WTC11 (cell line): ENCODE data around the gene WASHC3. TPM values are rescaled to one million over a fixed set of nuclear protein-coding genes. Genes with fewer than 3 reads are reported as not detected.
A peak's percentile ranks its signal among the peaks of the same experiment; 100 is the strongest.

Experiments used
- ATAC-seq: fragments of 200-7000 bp; cut with Tn5 transposase; 2 replicates; pipeline ENCODE4 v1.10.0; 2021; ENCODE audit warnings: mild to moderate bottlenecking, moderate library complexity
- CTCF ChIA-PET: fragments of 300-600 bp; sonication (Branson Sonifier 250); formaldehyde crosslinking; loops from one replicate; lab custom pipeline; 2021; ENCODE audit warnings: antibody characterized with exemption; lab: Charles Lee
- POLR2A ChIA-PET: fragments of 350-600 bp; sonication (Branson Sonifier 250); formaldehyde crosslinking; loops from one replicate; lab custom pipeline; 2021; ENCODE audit warnings: antibody characterized with exemption; lab: Charles Lee
- DNase-seq: peaks from one replicate; pipeline ENCODE4 v3.0.0; 2021; ENCODE audit warnings: low spot score
- H3K27ac Mint-ChIP-seq: 2 replicates; pipeline ENCODE4 v1.8.0; 2021; ENCODE audit warnings: mixed read lengths
- H3K27me3 Mint-ChIP-seq: 2 replicates; pipeline ENCODE4 v1.8.0; 2021; ENCODE audit warnings: low read depth, mild to moderate bottlenecking, moderate library complexity, mixed read lengths
- H3K36me3 Mint-ChIP-seq: 2 replicates; pipeline ENCODE4 v1.8.0; 2021; ENCODE audit warnings: mixed read lengths
- H3K4me1 Mint-ChIP-seq: 2 replicates; pipeline ENCODE4 v1.8.0; 2022; ENCODE audit warnings: mixed read lengths
- H3K4me3 Mint-ChIP-seq: 2 replicates; pipeline ENCODE4 v1.8.0; 2021; ENCODE audit warnings: mild to moderate bottlenecking, moderate library complexity, mixed read lengths
- H3K9me3 Mint-ChIP-seq: 2 replicates; pipeline ENCODE4 v1.8.0; 2021; ENCODE audit warnings: mixed read lengths
- AFF4 ChIP-seq: sonication (generic); formaldehyde crosslinking; IDR thresholded peaks from 2 replicates; pipeline ENCODE4 v1.8.1; 2023; ENCODE audit warnings: mild to moderate bottlenecking, missing genetic modification reagents, borderline replicate concordance
- ATF3 ChIP-seq: sonication (generic); formaldehyde crosslinking; conservative IDR thresholded peaks from 2 replicates; pipeline ENCODE4 v1.8.1; 2022; ENCODE audit warnings: mild to moderate bottlenecking, missing genetic modification reagents
- CDX4 ChIP-seq: fragments of 250-450 bp; sonication (Bioruptor Pico); IDR thresholded peaks from 2 replicates; pipeline ENCODE4 v1.9.0; 2021; ENCODE audit warnings: moderate library complexity, mild to moderate bottlenecking, inconsistent platforms, borderline replicate concordance
- ESRRA ChIP-seq: sonication (generic); formaldehyde crosslinking; IDR thresholded peaks from 2 replicates; pipeline ENCODE4 v1.8.1; 2022; ENCODE audit warnings: mild to moderate bottlenecking, missing genetic modification reagents, borderline replicate concordance
- IRF1 ChIP-seq: sonication (generic); formaldehyde crosslinking; IDR thresholded peaks from 2 replicates; pipeline ENCODE4 v1.8.0; 2023; ENCODE audit warnings: missing genetic modification reagents
- KAT7 ChIP-seq: sonication (generic); formaldehyde crosslinking; IDR thresholded peaks from 2 replicates; pipeline ENCODE4 v1.8.1; 2023; ENCODE audit warnings: missing genetic modification reagents, mild to moderate bottlenecking, borderline replicate concordance
- NFE2L1 ChIP-seq: sonication (generic); formaldehyde crosslinking; IDR thresholded peaks from 2 replicates; pipeline ENCODE4 v1.8.1; 2023; ENCODE audit warnings: missing genetic modification reagents
- OVOL2 ChIP-seq: fragments of 250-450 bp; sonication (Bioruptor Pico); IDR thresholded peaks from 2 replicates; pipeline ENCODE4 v1.9.0; 2021; ENCODE audit warnings: mild to moderate bottlenecking, borderline replicate concordance
- PRDM15 ChIP-seq: sonication (generic); formaldehyde crosslinking; IDR thresholded peaks from 2 replicates; pipeline ENCODE4 v1.8.0; 2022; ENCODE audit warnings: missing genetic modification reagents
- PRRX2 ChIP-seq: fragments of 250-450 bp; sonication (Bioruptor Pico); IDR thresholded peaks from 2 replicates; pipeline ENCODE4 v1.8.0; 2021; ENCODE audit warnings: mild to moderate bottlenecking
- SOX15 ChIP-seq: fragments of 250-450 bp; sonication (Bioruptor Pico); IDR thresholded peaks from 2 replicates; pipeline ENCODE4 v1.9.0; 2021; ENCODE audit warnings: mild to moderate bottlenecking
- TEAD1 ChIP-seq: sonication (generic); formaldehyde crosslinking; IDR thresholded peaks from 2 replicates; pipeline ENCODE4 v1.8.0; 2022; ENCODE audit warnings: mild to moderate bottlenecking, missing genetic modification reagents
- USF1 ChIP-seq: sonication (generic); formaldehyde crosslinking; IDR thresholded peaks from 2 replicates; pipeline ENCODE4 v1.8.0; 2022; ENCODE audit warnings: mild to moderate bottlenecking, missing genetic modification reagents
- ZBTB43 ChIP-seq: sonication (generic); formaldehyde crosslinking; IDR thresholded peaks from 2 replicates; pipeline ENCODE4 v1.8.1; 2023; ENCODE audit warnings: mild to moderate bottlenecking, missing genetic modification reagents
- ZNF219 ChIP-seq: sonication (generic); formaldehyde crosslinking; IDR thresholded peaks from 2 replicates; pipeline ENCODE4 v1.8.0; 2023; ENCODE audit warnings: missing genetic modification reagents, mild to moderate bottlenecking, borderline replicate concordance
- ZNF263 ChIP-seq: sonication (generic); formaldehyde crosslinking; IDR thresholded peaks from 2 replicates; pipeline ENCODE4 v1.8.1; 2022; ENCODE audit warnings: low read depth, mild to moderate bottlenecking, moderate library complexity, missing genetic modification reagents
- ZNF512 ChIP-seq: sonication (generic); formaldehyde crosslinking; IDR thresholded peaks from 2 replicates; pipeline ENCODE4 v1.8.1; 2022; ENCODE audit warnings: missing genetic modification reagents, borderline replicate concordance
- total RNA-seq: library from RNA; stranded (reverse); gene quantifications from 3 replicates; pipeline ENCODE4 v1.2.3, GENCODE V29; 2021

WASHC3 gene
- total RNA-seq, 1 experiment from 2014 or later: 6.0 TPM

- TF ChIP-seq TEAD1 (CRISPR knock-in tag) (0 out of 2 replicates have a peak, but pooled peaks have one; percentile 28), PRDM15 (CRISPR knock-in tag) (no peak)
Measured at GRCh38 chr12:102061560-102062418, at the start of gene WASHC3 (continued).

- TF ChIP-seq ZNF512 (CRISPR knock-in tag) (no peak), OVOL2 (CRISPR knock-in tag) (no peak), PRRX2 (no peak), KAT7 (CRISPR knock-in tag) (no peak), IRF1 (CRISPR knock-in tag) (no peak), USF1 (no peak), ESRRA (CRISPR knock-in tag) (no peak), ZBTB43 (CRISPR knock-in tag) (no peak), NFE2L1 (no peak), SOX15 (CRISPR knock-in tag) (no peak), ZNF263 (CRISPR knock-in tag) (no peak)
- H3K27me3 Mint-ChIP-seq: no peaks in the 10 kb centered on the region
- peaks cover 20% of the 10 kb centered on the region for H3K9me3 Mint-ChIP-seq
- H3K4me3 Mint-ChIP-seq: no peak overlapping the region
- ATAC-seq: no peak
- peaks cover 63% of the 10 kb centered on the region for H3K36me3 Mint-ChIP-seq
- H3K27ac Mint-ChIP-seq: no peak overlapping the region
- H3K4me1 Mint-ChIP-seq: peaks cover 19% of the 10 kb centered on the region
- POLR2A ChIA-PET: no interaction called here
- CTCF ChIA-PET: no interaction called here
- DNase-seq: no peak
Measured at GRCh38 chr12:102110782-102111181, 49.0 kb upstream of the WASHC3 start.

- CTCF ChIA-PET: no interaction called here
- DNase-seq (no peak), ATAC-seq (no peak)
- H3K4me3 Mint-ChIP-seq: no peak overlapping the region
- no peaks in the 10 kb centered on the region for H3K27me3 Mint-ChIP-seq
- H3K36me3 Mint-ChIP-seq: peaks cover 86% of the 10 kb centered on the region
- POLR2A ChIA-PET: no interaction called here
- H3K4me1 Mint-ChIP-seq: peaks cover 7% of the 10 kb centered on the region
- peaks cover 36% of the 10 kb centered on the region for H3K9me3 Mint-ChIP-seq
- no peak overlapping the region for H3K27ac Mint-ChIP-seq
- TF ChIP-seq CDX4 (CRISPR knock-in tag) (no peak), ATF3 (no peak), AFF4 (no peak), ZNF512 (CRISPR knock-in tag) (no peak), ZNF219 (CRISPR knock-in tag) (no peak)
Measured at GRCh38 chr12:102107970-102108369, 46.2 kb upstream of the WASHC3 start.
